GM18526 (cell line): ENCODE measurements around the gene PCOLCE2.

ENCODE experiments used
- POLR2A ChIP-seq: IDR thresholded peaks from 3 replicates; pipeline ENCODE4 v1.6.1; 2011; ENCODE audit not compliant: insufficient read length; ENCODE audit errors: extremely low read depth

PCOLCE2 gene

DNA sequence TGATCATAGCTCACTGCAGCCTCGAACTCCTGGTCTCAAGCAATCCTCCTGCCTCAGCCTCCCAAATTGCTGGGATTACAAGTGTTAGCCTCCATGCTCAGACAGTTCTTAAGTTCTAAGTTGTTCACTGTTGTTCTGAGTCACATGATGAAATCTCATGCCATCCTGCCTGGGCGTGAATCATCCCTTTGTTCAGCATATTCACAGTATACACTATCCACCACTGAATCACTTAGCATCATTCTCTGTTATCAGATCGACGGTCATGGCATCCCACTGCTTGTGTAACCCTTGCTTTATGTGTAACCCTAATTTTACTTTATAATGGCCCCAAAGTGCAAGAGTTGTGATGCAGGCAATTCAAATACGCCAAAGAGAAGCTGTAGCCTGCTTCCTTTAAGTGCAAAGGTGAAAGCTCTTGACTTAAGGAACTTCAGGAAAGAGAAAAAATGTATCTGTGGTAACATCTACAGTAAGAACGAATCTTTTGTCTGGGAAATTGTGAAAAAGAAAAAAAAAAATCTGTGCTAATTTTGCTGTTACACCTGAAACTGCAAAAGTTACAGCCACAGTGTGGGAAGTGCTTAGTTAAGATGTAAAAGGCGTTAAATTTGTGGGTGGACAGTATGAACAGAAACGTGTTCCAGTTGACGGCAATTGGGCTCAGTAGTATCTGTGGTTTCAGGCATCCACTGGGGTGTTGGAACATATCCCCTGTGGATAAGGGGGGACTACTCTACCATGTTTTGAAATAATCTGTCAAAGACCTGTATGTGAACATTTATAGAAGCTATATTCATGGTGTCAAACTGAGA lies 80.6 kb downstream of the PCOLCE2 start:
- no peak for TF ChIP-seq POLR2A

DNA sequence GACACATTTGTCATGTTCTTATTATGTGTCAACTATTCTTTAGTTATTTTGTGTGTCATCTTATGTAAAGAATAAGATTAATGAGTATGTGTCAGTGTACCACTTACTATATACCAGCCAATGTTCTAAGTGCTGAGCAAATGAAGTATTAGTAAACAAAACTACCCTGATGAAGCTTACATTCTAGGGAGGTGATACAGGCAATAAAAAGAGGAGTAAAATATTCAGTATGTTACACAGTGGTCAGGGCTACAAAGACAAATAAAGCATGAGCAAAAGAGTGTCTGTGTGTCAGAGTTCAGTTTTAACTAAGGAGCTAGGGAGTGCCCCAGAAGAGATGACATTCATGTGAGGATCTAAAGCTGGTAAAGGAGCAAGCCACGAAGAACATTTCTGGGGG lies 86.0 kb downstream of the PCOLCE2 start:
- no peak for TF ChIP-seq POLR2A

DNA sequence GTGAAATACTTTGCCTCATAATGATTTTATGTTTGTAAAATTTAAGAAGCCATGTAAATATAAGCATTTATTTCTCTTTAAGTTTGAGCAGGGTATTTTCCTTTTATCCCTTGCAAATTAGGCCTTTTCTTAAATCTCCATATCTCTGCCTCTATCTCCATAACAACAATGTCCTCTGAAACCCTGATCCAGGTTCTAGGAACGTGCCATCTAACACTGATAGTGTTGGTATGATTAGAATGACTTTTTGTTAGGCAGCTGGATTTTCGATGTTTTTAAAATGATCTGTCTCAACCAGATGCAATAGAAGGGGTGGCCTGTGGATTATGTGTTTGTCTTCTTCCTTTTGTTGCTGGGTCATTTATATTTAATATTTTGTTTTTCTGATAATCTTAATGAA lies 87.1 kb downstream of the PCOLCE2 start:
- no peak for TF ChIP-seq POLR2A

DNA sequence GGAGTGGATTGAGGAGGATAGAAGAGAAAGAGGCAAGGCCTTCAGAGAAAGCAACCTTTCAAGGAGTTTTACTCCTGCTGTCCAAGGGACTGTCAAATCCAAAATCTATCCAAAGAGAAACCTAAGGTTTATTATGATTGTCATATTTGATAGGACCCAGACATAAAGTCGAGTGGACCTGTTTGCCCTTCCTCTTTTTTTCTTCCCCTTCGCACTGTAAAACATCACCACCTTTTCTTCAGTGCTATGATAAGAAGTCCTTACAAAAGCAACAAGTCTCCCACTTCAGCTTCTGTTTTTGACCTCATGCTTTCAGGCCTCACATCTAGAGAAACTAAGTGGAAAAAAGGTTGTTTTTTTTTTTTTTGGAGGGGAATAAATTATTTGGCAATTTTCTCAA lies 92.1 kb downstream of the PCOLCE2 start:
- TF ChIP-seq POLR2A, result no peak

DNA sequence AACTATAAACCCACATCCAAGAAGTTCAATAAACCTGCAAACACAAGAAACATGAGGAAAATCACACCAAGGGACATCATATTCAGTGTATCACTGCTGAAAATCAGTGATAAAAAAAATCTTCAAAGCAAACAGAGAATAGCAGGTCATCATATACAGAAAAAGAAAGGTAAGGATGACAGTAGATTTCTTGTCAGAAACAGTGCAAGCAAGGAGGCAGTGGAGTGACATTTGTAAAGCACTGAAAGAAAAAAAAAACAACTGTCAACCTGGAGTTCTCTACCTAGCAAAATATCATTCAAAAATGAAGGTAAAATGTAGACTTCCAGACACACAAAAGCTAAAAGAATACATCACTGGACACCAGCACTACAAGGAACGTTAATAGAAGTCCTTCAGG lies 93.6 kb downstream of the PCOLCE2 start:
- no peak for TF ChIP-seq POLR2A

DNA sequence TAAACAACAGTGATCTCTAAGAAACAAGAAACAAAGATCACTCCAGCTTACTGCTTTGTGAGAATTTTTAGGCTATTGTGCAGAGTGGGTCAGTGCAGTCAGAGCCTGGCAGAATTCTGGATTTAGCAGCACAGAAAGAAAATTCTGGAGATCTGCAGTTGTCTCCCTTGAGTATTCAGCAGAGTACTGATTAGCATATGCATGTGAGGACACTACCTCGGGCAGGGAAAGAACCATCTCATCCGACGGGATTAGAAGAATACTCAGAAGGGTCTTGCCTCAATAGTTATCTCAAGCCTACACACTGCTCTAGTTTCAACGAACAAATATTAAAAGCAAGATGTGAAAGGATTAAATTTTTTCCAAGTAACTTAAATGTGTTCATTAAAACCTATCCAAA lies 94.4 kb downstream of the PCOLCE2 start:
- TF ChIP-seq POLR2A, result no peak

DNA sequence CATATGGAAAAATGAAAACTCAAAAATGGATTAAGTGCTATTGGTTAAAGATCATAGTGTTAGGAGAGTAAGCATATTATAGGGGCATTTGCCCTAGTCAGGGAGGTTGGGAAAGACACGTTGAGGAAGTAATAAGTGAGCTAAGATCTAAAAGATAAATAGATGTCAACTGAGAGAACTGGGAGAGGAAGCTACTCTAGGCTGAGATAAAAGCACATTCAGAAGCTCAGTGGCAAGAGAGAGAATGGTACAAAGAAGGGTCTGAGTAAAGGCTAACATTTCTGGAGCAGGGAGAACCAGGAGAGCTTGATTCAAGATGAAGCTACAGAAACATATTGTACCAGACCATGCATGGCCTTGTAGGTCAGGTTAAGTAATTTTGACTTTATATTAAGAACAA lies 101.2 kb downstream of the PCOLCE2 start:
- no peak for TF ChIP-seq POLR2A

DNA sequence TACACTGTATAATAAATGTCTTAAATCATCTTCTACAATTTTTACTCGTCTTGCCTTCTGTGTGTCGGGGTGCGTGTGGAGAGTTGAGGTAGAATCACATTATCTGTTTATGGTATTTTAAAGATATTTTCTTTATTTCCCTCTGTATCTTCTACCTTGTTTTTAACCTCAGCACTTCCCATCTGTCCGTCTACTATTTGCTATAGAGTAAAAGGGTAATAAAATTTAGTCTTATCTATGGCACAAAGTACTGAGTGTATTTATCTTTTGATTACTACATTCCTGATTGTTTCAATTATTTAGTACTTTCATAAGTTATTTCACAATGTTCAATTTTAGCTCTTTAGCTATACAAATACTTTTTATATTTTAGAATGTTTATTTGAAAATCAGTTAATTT lies 102.9 kb downstream of the PCOLCE2 start:
- no peak for TF ChIP-seq POLR2A

DNA sequence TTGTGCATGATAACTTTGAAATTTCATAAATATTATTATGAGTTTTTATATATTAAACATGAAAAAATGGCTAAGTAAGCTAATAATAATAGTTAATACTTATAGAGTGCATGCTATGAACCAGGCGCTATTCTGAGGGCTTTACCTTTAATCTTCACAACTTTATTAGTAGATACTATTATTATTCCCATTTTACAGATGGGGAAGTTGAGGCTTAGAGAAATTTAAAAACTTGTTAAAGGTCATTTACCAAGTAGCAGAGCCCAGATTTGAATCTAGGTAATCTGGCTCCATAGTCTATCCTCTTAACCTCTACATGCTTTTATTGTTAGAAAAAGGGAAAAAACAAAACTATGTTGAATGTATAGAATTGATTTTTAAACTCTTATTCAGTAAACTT lies 104.7 kb downstream of the PCOLCE2 start:
- no peak for TF ChIP-seq POLR2A

DNA sequence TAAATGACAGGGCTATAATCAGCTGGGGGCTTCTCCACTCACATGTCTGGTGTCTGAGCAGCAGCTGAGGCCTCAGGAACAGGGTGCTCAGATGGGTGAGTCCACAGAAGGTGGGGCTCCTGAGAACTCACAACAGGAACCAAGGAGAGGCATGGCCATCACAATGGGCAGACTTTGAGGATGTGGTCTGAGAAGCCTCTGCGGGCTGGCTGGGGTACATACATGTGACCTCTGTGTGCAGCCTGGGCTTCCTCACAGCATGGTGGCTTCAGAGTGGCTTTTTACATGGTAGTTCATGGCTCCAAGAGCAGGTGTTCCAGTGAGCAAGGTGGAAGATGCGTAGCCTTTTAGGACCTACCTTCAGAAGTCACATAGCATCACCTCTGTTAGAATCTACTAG lies 106.3 kb downstream of the PCOLCE2 start:
- TF ChIP-seq POLR2A, result no peak

DNA sequence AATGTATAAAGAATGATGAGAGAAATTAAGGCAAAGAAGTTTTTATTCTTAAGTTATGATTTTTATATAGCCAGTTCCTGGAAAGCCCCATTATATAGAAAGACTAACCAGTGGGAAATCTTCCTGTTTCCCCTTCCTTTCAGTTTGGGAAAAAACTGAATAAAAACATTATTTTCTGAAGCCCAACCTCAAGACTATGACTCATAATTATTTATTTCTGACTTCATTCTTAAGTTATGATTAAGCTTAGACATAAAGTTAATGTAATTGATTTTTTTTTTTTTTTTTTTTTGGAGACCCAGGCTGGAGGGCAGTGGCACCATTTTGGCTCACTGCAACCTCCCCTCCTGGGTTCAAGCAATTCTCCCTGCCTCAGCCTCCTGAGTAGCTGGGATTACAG lies 109.3 kb downstream of the PCOLCE2 start:
- TF ChIP-seq POLR2A, result no peak

DNA sequence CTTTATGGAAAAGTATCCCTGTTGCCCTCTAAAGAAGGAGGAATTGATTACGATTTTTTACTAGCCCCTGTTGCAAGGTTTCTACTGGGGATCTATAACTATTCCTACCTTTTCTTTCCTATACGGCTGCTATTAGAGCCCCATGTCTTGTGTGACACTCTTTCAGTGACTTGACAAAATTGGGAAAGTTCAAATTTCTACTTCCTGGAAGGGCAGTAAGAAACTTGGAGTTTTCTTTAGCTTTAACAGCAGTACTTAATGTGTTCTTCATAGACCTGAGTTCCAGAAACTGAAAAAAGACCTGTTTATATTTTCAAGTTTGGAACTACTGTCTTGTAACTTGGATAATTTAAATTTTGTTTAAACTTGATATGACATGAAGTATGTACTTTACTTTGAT lies 110.3 kb downstream of the PCOLCE2 start:
- no peak for TF ChIP-seq POLR2A

DNA sequence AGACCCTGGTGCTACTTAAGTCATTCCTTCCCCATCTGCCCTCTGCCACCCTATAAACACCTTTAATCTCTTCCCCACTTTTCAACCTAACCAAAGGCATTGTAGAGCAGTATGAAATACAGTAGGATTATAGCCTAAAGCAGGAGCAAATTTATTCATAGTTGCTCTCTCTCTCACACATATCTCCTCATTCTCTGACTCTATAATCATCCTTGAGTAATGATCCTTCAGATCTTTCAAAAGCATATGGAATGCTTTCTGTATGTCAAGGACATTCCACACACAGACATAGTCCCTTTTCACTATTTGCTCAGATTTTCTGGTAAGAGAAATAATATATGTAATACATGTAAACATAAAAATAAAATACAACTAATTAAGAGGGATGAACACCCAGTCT lies 111.0 kb downstream of the PCOLCE2 start:
- TF ChIP-seq POLR2A, result no peak

DNA sequence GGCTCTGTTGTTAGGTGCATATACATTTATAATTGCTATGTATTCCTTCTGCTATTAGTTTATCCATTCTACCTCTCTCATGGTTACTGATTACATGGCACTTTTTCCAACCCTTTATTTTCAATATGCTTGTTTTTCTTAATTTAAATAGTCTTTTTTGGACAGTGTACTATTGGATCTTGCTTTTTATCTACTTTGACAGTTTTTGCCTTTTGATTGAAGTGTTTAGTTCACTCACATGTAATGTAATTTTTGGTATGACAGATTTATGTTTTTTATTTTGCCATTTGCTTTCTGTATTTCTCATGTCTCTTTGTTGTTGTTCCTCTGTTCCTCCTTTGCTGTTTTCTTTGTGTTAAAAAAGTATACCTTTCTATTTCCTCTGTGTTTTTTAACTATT lies 120.5 kb downstream of the PCOLCE2 start:
- TF ChIP-seq POLR2A, result no peak
